ENCODE measurements around the gene CBLC.
"Not testable (repeated sequence)": the region's sequence is repeated elsewhere in the genome, so short reads cannot be mapped to it uniquely, and the experiment has no call there.

CBLC gene

DNA sequence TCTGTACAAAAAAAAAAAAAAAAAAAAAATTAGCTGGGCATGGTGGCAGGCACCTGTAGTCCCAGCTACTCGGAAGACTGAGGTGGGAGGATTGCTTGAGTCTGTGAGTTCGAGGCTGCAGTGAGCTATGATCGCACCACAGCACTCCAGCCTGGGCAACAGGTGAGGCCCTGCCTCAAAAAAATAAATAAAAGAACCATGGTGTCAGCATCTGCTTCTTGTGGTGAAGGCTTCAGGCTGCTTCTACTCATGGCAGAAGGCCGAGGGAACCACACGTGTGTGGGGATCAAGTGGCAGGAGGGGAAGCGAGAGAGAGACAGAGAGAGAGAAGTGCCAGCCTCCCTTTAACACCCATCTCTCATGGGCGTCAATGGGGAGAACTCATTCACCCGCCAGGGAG lies 15.7 kb upstream of the CBLC start:
- DNase-seq, result no peak

DNA sequence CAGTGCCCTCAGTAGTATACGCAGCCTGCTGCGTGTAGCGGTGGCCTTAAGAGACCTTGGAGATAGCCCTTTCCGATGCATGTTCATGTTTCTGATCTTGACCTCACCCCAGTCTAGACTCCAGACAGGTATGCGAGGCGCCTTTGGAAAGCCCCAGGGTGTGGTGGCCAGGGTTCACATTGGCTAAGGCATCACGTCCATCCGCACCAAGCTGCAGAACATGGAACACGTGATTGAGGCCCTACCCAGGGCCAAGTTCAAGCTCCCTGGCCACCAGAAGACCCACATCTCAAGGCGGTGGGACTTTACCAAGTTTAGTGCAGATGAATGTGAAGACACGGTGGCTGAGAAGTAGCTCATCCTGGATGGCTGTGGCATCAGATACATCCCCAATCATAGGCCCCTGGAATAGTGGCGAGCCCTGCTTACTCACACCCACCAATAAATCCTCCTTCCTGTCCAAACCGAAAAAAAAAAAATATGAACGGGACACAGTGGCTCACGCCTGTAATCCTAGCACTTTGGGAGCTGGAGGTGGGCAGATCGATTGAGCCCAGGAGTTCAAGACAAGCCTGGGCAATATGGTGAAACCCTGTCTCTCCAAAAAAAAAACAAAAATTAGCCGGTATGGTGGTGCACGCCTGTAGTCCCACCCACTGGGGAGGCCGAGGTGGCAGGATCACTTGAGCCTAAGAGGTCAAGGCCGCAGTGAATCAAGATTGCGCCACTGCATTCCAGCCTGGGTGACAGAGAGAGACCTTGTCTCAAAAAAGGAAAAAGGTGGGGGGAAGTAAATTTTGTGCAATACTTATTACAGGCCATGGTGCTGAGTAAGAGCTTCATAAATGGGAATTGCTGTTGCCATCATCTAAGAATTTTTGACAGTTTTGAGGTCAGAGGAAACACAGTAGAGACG lies 12.4 kb upstream of the CBLC start:
- DNase-seq, result no peak

DNA sequence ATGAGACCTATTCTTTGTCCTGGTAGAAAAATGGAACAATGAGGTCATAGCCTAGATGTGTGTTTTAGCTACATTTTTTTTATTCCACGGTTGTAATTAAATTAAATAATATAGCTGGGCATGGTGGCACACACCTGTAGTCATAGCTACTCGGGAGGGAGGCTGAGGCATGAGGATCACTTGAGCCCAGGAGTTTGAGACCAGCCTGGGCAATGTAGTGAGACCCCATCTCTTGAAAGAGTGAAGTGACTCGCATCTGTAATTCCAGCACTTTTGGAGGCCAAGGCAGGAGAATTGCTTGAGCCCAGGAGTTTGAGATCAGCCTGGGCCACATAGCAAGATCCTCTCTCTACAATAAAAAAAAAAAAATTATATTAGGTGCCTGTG lies 11.7 kb upstream of the CBLC start:
- no peak for DNase-seq

DNA sequence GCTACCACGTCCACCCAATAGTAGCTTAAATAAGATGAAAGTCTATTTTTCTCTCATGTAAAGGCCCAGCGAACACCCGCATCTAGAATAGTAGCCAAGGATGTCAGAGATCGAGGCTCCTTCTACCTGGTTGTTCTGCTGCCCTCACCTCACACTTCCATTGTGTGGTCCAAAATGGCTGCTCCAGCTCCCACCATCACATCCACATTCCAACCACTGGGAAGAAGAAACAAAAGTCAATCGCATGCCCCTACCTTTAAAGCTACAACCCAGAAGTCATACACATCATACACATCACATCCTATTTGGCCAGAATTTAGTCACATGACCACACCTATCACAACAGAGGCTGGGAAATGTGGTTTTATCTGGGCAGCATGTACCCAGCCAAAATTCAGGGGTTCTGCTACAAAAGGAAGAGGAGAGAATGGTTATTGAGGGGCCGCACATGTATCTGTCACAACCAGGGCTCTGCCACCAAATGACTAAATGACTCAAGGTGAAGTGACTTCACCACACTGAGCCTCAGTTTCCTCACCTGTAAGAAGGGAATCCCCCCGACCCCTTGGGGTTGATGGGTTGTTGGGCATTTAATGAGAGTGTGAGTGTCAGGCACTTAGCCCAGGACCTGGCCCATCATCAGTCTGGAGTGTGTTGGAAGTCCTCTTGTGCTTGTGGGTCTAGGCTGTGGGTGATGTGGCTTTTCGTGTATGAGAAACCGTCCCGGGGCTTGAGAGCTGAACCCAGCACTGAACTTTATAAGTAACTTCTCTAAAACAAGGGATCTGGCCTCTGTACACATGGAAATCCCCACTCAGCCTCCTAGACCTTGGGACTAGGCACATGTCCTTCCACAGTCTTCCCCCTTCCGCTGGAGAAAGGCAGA lies 10.2 kb upstream of the CBLC start:
- DNase-seq, result no peak

DNA sequence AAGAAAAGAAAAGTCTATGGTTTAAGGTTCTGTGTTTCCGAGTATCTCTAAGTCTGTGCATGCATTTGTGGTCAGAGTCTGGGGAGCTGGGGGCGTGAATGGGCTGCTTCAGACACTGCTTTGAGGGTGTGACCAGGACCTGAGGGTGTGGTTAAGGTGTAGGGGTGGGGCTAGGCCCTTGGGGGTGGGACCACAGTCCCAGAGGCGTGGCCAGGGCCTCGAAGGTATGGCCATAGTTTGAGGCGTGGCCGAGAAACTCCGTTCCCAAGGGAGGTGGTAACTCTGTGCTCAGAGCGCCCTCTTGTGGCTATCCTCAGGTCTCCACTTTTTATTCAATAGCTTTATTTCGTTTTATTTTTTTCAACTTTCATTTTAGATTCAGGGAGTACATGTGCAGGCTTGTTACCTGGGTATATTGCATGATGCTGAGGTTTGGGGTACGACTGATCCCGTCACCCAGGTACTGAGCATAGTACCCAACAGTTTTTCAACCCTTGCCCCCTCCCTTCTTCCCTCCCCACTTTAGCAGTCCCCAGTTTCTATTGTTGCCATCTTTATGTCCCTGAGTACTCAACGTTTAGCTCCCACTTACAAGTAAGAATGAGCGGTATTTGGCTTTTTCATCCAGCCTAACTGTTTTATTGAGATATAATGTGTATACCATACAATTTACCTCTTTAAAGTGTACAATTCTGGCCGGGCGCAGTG lies 7.0 kb upstream of the CBLC start:
- peak in 53 of 58 donors; percentile 7 to 83 (median 49) for DNase-seq

DNA sequence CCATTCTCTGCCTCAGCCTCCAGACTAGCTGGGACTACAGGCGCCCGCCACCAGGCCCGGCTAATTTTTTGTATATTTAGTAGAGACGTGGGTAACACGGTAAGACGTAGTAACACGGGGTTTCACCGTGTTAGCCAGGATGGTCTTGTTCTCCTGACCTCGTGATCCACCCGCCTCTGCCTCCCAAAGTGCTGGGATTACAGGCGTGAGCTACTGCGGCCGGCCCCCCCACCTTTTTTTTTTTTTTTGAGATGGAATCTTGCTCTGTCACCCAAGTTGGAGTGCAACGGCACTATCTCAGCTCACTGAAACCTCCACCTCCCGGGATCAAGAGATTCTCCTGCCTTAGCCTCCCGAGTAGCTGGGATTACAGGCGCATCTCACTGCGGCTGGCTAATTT lies 5.5 kb upstream of the CBLC start:
- not testable (repeated sequence) for DNase-seq

DNA sequence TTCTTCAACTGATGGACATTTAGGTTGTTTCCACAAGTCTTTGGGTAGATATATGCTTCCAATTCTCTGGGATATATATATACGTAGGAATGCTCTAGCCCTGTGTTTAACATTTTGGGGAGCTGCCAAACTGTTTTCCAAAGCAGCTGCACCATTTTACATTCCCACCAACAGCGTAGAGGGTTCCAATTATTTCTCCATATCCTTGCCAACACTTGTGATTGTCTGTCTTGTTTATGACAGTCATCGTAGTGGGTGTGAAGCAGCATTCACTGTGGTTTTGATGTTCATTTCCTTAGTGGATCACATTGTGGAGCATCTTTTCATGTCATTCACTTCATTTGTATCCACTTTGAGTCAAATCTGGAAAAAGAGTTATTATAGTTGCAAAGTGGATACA lies 4.7 kb upstream of the CBLC start:
- peak in 1 of 58 donors; percentile 1 for DNase-seq

DNA sequence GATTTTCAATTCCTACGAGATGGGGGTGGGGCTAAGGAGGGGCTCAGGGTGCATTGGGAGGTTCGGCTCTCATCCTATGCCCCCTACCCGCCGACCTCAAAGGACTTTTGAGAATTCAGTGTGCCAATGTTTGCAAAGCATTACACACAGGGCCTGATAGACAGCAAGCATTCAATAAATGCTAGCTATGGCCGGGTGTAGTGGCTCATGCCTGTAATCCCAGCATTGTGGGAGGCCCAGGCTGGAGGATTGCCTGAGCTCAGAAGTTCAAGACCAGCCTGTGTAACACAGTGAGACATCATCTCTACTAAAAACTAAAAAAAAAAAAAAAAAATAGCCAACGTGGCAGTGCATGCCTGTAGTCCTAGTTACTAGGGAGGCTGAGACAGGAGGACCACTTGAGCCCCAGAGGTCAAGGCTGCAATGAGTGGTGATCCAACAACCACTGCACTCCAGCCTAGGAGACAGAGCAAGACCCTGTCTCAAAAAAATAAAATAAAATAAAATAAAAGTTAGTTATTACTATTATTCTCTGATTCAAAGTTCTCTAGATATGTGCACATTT lies 1.9 kb upstream of the CBLC start:
- DNase-seq, result no peak

DNA sequence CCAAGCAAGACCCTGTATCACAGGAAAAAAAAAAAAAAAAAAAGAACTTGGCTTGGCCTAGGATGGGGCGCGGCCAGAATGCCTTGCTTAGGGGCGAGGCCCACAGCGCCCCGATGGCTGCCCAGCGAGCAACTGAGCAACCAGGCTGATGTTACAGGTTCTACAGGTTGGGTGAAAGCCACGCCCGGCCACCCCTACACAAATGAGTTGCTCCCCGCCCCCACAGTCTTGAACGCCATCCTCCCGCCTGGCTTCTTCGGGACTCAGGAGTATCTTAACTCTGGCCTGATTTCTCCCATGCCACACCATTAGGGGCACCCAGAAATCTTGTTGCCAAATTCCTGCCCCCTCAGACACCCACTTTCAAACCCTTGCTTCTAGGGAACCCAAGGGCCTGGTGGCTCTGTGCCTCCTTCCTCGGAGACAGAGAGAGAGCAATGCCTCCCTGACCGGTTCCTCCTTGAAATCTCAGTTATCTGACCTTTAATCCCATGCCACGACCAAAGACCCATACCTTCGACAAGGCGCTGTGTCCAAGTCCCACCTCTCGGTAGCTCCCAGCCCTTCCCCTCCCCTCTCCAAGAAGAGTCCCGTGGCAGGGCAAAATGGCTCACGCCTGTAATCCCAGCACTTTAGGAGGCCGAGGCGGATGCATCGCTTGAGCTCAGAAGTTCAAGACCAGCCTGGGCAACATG lies 1.1 kb upstream of the CBLC start:
- DNase-seq, result no peak

DNA sequence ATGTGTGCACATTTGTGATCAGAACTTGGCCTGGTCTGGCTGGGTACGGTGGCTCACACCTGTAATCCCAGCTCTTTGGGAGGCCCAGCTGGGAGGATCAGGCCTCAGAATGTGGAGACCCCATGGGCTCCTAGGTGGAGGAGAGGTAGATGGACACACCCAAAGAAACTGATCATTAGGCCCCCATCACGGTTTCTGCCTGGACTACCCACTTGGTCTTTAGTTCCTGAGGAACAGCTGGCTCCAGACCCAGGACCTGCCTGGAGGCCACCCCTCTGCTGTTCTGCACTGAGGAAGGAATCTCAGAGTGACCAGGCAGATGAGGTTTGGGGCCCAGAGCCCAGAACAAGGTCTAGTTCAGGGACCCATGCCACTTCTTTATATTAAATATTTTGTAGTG lies 1.5 kb downstream of the CBLC start:
- no peak for DNase-seq

DNA sequence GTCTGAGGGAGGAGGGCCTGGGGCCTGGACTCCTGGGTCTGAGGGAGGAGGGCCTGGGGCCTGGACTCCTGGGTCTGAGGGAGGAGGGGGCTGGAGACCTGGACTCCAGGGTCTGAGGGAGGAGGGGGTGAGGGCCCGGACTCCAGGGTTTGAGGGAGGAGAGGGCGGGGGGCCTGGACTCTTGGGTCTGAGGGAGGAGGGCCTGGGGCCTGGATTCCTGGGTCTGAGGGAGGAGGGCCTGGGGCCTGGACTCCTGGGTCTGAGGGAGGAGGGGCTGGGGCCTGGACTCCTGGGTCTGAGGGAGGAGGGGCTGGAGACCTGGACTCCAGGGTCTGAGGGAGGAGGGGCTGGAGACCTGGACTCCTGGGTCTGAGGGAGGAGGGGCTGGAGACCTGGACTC lies 4.0 kb downstream of the CBLC start:
- not testable (repeated sequence) for DNase-seq

DNA sequence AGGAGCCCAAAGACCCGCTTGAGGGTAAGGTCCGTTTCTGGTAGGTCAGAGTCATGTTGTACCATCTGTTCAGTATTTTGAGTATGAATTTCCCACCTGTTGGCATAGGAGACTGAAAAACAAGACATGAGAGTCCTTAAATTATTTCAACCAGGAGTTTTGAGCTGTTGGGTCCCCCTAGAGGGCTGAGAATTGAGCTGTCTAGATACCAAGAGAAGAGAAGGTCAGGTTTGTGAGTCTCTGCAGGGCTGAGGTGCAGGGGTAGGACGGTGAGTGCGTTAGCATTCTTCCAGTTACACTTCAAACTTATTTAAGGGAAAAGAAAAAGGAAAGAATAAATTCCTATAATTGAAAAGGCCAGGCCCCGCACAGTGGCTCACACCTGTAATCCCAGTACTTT lies 5.0 kb downstream of the CBLC start:
- DNase-seq, result no peak

DNA sequence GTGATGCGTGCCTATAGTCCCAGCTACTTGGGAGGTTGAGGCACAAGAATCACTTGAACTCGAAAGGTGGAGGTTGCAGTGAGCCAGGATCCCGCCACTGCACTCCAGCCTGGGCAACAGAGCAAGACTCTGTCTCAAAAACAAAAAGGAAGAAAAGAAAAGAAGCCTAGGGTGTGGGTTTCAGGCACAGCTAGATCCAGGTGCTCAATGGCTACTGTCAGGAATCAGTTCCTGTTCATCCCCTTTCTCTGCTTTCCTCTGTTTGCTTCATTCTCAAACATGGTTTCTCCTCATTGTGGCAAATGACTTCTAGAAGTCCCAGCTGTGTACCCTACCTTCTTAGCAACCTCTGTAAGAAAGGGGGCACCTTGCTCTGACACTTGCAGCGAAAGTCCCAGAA lies 5.9 kb downstream of the CBLC start:
- no peak for DNase-seq

DNA sequence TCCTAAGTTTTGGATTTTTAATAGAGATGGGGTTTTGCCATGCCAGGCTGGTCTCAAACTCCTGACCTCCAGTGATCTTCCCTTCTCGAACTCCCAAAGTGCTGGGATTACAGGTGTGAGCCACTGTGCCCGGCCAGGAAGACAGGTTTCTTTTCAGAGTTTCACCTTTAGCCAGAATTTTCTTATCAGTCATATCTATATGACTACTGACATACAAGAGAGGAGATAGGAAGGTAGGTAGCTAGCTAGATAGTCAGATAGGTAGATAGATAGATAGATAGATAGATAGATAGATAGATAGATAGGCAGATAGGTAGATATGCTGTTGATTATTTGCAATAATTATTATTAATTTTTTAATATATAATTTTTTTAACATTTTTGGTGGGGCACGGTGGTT lies 7.6 kb downstream of the CBLC start:
- DNase-seq, result no peak

DNA sequence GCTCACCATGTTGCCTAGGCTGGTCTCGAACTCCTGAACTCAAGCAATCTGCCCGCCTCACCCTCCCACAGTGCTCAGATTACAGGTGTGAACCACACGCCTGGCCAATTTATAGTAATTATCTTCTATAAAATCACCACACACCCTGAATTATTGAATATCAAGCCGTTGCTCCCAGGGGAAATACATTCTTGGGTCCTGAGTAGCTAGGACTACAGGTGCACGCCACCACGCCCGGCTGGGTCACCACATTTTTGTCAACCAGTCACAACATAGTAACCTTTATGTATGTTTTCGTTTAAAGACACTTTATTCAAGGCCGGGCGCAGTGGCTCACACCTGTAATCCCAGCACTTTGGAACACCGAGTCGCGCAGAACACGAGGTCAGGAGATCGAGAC lies 8.3 kb downstream of the CBLC start:
- DNase-seq, result no peak

DNA sequence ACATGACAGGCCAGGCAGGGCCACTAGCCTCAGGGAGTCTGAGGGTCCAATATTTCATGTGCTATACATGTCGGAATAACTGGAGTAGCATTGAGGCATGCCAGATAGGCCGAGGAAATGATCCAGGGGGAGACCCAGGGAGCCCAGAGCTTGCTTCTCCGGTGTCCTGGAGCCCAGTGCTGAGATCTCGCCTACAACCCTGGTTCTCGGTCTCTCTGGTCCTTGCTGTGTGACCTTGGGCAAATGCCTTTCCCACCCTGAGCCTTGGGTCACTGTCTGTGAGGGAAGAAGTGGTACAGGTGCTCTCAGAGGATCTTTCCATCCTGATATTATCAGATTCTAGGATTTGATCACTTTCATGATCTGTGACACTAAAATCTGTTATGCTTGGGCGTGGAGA lies 11.3 kb downstream of the CBLC start:
- DNase-seq, result no peak

DNA sequence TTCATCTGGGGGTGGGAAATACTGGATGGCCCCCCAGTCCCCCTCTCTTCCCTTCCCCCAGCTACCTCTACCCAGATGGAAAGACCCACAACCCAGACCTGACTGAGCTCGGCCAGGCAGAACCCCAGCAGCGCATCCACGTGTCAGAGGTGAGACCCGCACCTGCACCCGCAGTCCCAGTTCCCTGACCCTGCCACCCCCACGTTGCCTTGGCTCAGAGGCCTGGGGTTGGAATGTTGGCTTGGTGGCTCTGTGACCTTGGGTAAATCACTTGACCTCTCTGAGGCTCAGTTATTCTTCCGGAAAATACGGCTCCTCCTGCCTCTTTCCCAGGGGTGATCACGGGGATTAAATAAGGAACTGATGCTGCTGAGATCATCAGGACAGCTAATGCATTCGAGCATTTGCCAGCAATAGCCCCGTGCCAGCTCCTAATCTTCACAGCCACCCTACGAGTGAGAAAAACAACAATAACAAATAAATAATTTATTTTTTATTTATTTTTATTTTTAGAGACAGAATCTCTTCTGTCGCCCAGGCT lies 12.3 kb downstream of the CBLC start:
- no peak for DNase-seq

DNA sequence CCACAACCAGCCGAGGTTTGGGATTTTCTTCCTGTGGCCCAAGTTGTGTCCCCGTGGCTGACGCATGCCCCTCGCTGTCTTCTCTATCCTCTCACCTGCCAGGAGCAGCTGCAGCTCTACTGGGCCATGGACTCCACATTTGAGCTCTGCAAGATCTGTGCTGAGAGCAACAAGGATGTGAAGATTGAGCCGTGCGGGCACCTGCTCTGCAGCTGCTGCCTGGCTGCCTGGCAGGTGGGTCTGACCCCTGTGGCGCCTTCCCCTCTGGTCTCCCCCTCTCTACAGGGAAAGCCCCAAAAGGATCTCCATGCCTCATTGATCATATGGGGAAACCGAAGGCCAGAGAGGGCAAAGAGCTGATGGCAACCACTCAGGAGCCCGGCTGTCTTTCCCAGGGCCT lies 14.6 kb downstream of the CBLC start:
- DNase-seq, result no peak

DNA sequence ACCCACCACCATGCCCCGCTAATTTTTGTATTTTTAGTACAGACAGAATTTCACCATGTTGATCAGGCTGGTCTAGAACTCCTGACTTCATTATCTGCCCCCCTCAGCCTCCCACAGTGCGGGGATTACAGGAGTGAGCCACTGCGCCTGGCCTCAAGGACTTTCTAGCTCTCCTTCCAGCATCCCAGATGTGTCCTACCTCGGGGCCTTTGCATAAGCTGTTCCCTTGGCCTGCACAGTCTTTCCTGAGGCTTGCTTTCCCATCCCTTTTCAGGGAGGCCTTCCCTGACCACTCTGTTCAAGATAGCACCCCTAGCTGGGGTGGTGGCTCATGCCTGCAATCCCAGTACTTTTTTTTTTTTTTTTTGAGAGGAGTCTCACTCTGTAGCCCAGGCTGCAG lies 16.9 kb downstream of the CBLC start:
- DNase-seq, result no peak

DNA sequence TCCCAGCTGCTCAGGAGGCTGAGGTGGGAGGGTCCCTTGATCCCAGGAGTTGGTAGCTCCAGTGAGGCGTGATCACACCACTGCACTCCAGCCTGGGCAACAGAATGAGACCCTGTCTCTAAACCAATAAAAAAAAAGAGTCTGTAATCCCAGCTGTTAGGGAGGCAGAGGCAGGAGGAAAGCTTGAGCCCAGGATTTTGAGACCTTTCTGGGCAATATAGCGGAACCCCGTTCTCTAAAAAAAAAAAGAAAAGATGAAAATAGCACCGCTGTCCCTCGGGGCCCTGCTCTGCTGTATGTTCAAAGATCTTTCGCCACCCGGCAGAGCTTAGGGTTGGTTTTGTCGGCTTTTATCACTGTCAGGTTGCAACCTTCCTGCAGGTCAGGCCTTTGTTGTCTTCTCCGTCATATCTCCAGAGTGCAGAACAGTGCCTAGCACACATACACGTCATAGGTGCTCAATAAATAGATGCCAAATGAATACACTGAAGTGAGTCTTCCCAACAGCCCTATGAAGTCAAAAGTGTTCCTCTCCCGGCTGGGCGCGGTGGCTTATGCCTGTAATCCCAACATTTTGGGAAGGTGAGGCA lies 17.8 kb downstream of the CBLC start:
- DNase-seq, result no peak

All from anterior cingulate cortex (tissue), 58 donors.